ENCODE results near the gene RAI1. TPM values are rescaled to one million over a fixed set of nuclear protein-coding genes. Genes with fewer than 3 reads are reported as not detected.

Gene RAI1
- total RNA-seq, 2 experiments from 2014 or later, result 17.1 to 49.4 TPM

- Histone ChIP-seq H3K4me1 (ENCODE audit: insufficient read depth, low read length, poor library complexity, severe bottlenecking) (peaks cover 21% of the 10 kb centered on the region), H3K27ac (ENCODE audit: low read depth, low read length, poor library complexity, severe bottlenecking) (no peak overlapping the region), H4K20me1 (ENCODE audit: insufficient read depth, low read length) (0 out of 2 replicates have a peak, but pooled peaks cover 7% of the 10 kb centered on the region), H3K36me3 (ENCODE audit: insufficient read depth, low read length) (peaks cover 9% of the 10 kb centered on the region; the same call in 1 of the 2 replicates), H3K79me2 (ENCODE audit: insufficient read depth, low read depth, low read length) (no peaks in the 10 kb centered on the region), H2AFZ (ENCODE audit: low read length) (no peak overlapping the region), H3K4me2 (ENCODE audit: low read length) (no peak overlapping the region), H3K4me3 (ENCODE audit: low read depth, low read length, poor library complexity, severe bottlenecking) (no peak overlapping the region), H3K9me2 (ENCODE audit: insufficient read depth, low read length) (no peaks in the 10 kb centered on the region), H3K9me3 (ENCODE audit: low read length) (no peaks in the 10 kb centered on the region)
- ChIA-PET POLR2A (no interaction called here), CTCF (ENCODE audit: unreplicated experiment) (no interaction called here)
- intact Hi-C loops (cut with micrococcal nuclease; ENCODE audit: unreplicated experiment), result loop anchor here (5.0 kb wide), 1 partner anchor 136 kb away; no protein-coding TSS in a partner anchor
- TF ChIP-seq EZH2phosphoT487 (IDR thresholded peaks at IDR 0.05; ENCODE audit: borderline replicate concordance, low read depth, low read length), result no peak
- no TSS peak for BruUV-seq (replicated peaks)
- DNase-seq (ENCODE audit: low spot score), result no peak
These were observed 45.3 kb downstream of the RAI1 start for GRCh38 chr17:17726458-17727060.

GRCh38 chr17:17727111-17727659 lies 45.9 kb downstream of the RAI1 start:
- Histone ChIP-seq H3K9me3 (ENCODE audit: low read length) (no peaks in the 10 kb centered on the region), H3K27ac (ENCODE audit: low read depth, low read length, poor library complexity, severe bottlenecking) (no peak overlapping the region), H3K79me2 (ENCODE audit: insufficient read depth, low read depth, low read length) (no peaks in the 10 kb centered on the region), H3K4me3 (ENCODE audit: low read depth, low read length, poor library complexity, severe bottlenecking) (no peak overlapping the region), H3K9me2 (ENCODE audit: insufficient read depth, low read length) (no peaks in the 10 kb centered on the region), H3K4me2 (ENCODE audit: low read length) (no peak overlapping the region), H4K20me1 (ENCODE audit: insufficient read depth, low read length) (peaks cover 7% of the 10 kb centered on the region; the same call in 1 of the 2 replicates), H3K4me1 (ENCODE audit: insufficient read depth, low read length, poor library complexity, severe bottlenecking) (peaks cover 21% of the 10 kb centered on the region), H3K36me3 (ENCODE audit: insufficient read depth, low read length) (peaks cover 9% of the 10 kb centered on the region; the same call in 1 of the 2 replicates), H2AFZ (ENCODE audit: low read length) (no peak overlapping the region)
- no peak for TF ChIP-seq CTCF (conservative IDR thresholded peaks at IDR 0.05; ENCODE audit: low read length)
- TF ChIP-seq EZH2phosphoT487 (IDR thresholded peaks at IDR 0.05; ENCODE audit: borderline replicate concordance, low read depth, low read length), result no peak
- intact Hi-C loops (cut with micrococcal nuclease; ENCODE audit: unreplicated experiment), result loop anchor here (5.0 kb wide), 1 partner anchor 135 kb away; no protein-coding TSS in a partner anchor
- BruUV-seq (replicated peaks), result no TSS peak
- CTCF ChIA-PET (ENCODE audit: unreplicated experiment), result no interaction called here
- POLR2A ChIA-PET, result no interaction called here
- no peak for DNase-seq (ENCODE audit: low spot score)

GRCh38 chr17:17728146-17728545 lies 46.9 kb downstream of the RAI1 start:
- DNase-seq (ENCODE audit: low spot score), result no peak
- BruUV-seq (replicated peaks), result no TSS peak
- H3K4me2 ChIP-seq (ENCODE audit: low read length), result no peak overlapping the region
- ChIA-PET POLR2A (no interaction called here), CTCF (ENCODE audit: unreplicated experiment) (no interaction called here)
- H3K27ac ChIP-seq (ENCODE audit: low read depth, low read length, poor library complexity, severe bottlenecking), result no peak overlapping the region
- no peaks in the 10 kb centered on the region for H3K9me2 ChIP-seq (ENCODE audit: insufficient read depth, low read length)
- peaks cover 9% of the 10 kb centered on the region; the same call in 1 of the 2 replicates for H3K36me3 ChIP-seq (ENCODE audit: insufficient read depth, low read length)
- peaks cover 21% of the 10 kb centered on the region for H3K4me1 ChIP-seq (ENCODE audit: insufficient read depth, low read length, poor library complexity, severe bottlenecking)
- H3K9me3 ChIP-seq (ENCODE audit: low read length), result no peaks in the 10 kb centered on the region
- H4K20me1 ChIP-seq (ENCODE audit: insufficient read depth, low read length), result peaks cover 7% of the 10 kb centered on the region; the same call in 1 of the 2 replicates
- no peaks in the 10 kb centered on the region for H3K79me2 ChIP-seq (ENCODE audit: insufficient read depth, low read depth, low read length)
- H2AFZ ChIP-seq (ENCODE audit: low read length), result no peak overlapping the region
- no peak for TF ChIP-seq EZH2phosphoT487 (IDR thresholded peaks at IDR 0.05; ENCODE audit: borderline replicate concordance, low read depth, low read length)
- TF ChIP-seq CTCF (conservative IDR thresholded peaks at IDR 0.05; ENCODE audit: low read length), result no peak
- no peak overlapping the region for H3K4me3 ChIP-seq (ENCODE audit: low read depth, low read length, poor library complexity, severe bottlenecking)
- intact Hi-C loops (cut with micrococcal nuclease; ENCODE audit: unreplicated experiment), result loop anchor here (5.0 kb wide), 1 partner anchor 134 kb away; no protein-coding TSS in a partner anchor

All from OCI-LY7 (cell line).